Ecto neural progenitor cell (in vitro differentiated cells): ENCODE data around the gene TAL2.

Experiments
- DNase-seq: peaks from one replicate; pipeline ENCODE4 v3.0.0-alpha.2; 2018; ENCODE audit warnings: low spot score

TAL2 gene

DNA sequence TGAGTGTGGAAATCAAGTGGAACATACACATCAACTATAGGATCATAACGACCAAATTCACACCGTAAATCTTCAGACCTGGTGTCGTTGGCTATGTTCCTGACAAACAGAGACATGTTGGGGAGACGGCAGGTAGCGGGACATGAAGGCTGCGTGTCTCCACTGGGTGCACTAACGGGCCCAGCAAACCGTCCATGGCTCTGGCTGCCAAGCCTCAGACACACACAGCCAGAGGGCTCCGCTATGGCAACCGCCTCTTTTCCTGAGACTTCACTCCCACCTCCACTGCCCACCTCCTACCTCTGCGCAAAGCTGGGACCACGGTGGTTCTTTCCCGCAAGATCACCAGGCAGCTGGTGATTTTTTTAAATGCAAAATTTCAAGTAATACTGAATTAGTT is 48.4 kb downstream of the TAL2 start:
- no peak for DNase-seq

DNA sequence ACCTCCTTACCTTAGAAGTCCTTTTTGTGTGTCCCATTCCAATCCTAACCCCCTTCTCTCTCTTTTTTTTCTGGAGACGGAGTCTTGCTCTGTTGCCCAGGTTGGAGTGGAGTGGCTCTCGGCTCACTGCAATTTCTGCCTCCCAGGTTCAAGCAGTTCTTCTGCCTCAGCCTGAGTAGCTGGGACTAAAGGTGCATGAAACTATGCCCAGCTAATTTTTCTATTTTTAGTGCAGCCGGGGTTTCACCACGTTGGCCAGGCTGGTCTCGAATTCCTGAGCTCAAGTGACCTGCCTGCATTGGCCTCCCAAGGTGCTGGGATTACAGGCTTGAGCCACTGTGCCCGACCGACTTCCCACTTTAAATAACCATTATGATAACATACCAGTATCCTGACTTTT is 49.6 kb downstream of the TAL2 start:
- no peak for DNase-seq

DNA sequence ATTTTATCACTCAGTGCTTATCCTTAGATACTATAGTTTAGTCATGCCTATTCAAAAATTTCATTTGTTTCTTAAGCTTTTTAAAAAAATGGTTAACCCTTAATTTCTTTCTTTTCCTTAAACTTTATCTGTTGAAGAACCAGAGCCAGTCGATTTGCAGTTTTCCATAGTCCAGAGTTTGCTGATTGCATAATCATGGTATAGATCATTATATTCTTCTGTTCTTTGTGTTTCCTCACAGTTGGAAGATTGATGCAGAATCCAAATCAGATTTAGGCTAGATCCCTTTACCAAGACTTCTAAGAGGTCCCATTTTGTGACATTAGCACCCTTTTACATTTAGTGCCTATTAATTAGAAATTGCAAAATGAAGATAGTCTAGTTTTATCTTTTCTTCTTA is 50.0 kb downstream of the TAL2 start:
- DNase-seq: no peak
